ENCODE results near the gene ANGPTL8. TPM values are rescaled to one million over a fixed set of nuclear protein-coding genes. Genes with fewer than 3 reads are reported as not detected.

The ANGPTL8 gene
- polyA plus RNA-seq, 2 donors = 0.15 TPM; not detected in 1

- Histone ChIP-seq H3K36me3 (ENCODE audit: control insufficient read depth in 2 of 2, insufficient read depth in 2 of 2, low read length in 1 of 2) (no peaks in the 10 kb centered on the region), H3K27ac (ENCODE audit: low read depth in 2 of 2, low read length in 1 of 2) (no peak overlapping the region), H3K4me3 (ENCODE audit: low read depth in 1 of 2, low read length in 2 of 2) (no peak overlapping the region), H3K4me1 (ENCODE audit: control insufficient read depth in 2 of 2, insufficient read depth in 2 of 2, low read length in 1 of 2) (no peaks in the 10 kb centered on the region), H3K9me3 (ENCODE audit: control insufficient read depth in 2 of 2, insufficient read depth in 1 of 2, low read depth in 1 of 2, low read length in 1 of 2) (no peaks in the 10 kb centered on the region), H3K27me3 (ENCODE audit: control insufficient read depth in 1 of 2, insufficient read depth in 2 of 2, low read length in 2 of 2) (no peaks in the 10 kb centered on the region)
- WGBS, 2 donors = 72 to 74% methylated on average over 5 of the region's 5 CpGs
Observed at GRCh38 chr19:11279505-11280236, 40.3 kb downstream of the ANGPTL8 start.

GRCh38 chr19:11281356-11282049 is 42.1 kb downstream of the ANGPTL8 start:
- no peaks in the 10 kb centered on the region for H3K9me3 ChIP-seq (ENCODE audit: control insufficient read depth in 2 of 2, insufficient read depth in 1 of 2, low read depth in 1 of 2, low read length in 1 of 2)
- WGBS, 2 donors = 46 to 57% methylated on average over 11 of the region's 11 CpGs
- no peaks in the 10 kb centered on the region for H3K36me3 ChIP-seq (ENCODE audit: control insufficient read depth in 2 of 2, insufficient read depth in 2 of 2, low read length in 1 of 2)
- H3K4me3 ChIP-seq (ENCODE audit: low read depth in 1 of 2, low read length in 2 of 2) = no peak overlapping the region
- H3K4me1 ChIP-seq (ENCODE audit: control insufficient read depth in 2 of 2, insufficient read depth in 2 of 2, low read length in 1 of 2) = no peaks in the 10 kb centered on the region
- H3K27me3 ChIP-seq (ENCODE audit: control insufficient read depth in 1 of 2, insufficient read depth in 2 of 2, low read length in 2 of 2) = no peaks in the 10 kb centered on the region
- no peak overlapping the region for H3K27ac ChIP-seq (ENCODE audit: low read depth in 2 of 2, low read length in 1 of 2)

GRCh38 chr19:11284515-11284914 is 45.1 kb downstream of the ANGPTL8 start:
- 68 to 69% methylated on average over 6 of the region's 6 CpGs for WGBS, 2 donors
- Histone ChIP-seq H3K27me3 (ENCODE audit: control insufficient read depth in 1 of 2, insufficient read depth in 2 of 2, low read length in 2 of 2) (no peaks in the 10 kb centered on the region), H3K9me3 (ENCODE audit: control insufficient read depth in 2 of 2, insufficient read depth in 1 of 2, low read depth in 1 of 2, low read length in 1 of 2) (no peaks in the 10 kb centered on the region), H3K4me3 (ENCODE audit: low read depth in 1 of 2, low read length in 2 of 2) (no peak overlapping the region), H3K27ac (ENCODE audit: low read depth in 2 of 2, low read length in 1 of 2) (no peak overlapping the region), H3K36me3 (ENCODE audit: control insufficient read depth in 2 of 2, insufficient read depth in 2 of 2, low read length in 1 of 2) (no peaks in the 10 kb centered on the region), H3K4me1 (ENCODE audit: control insufficient read depth in 2 of 2, insufficient read depth in 2 of 2, low read length in 1 of 2) (no peaks in the 10 kb centered on the region)

- Histone ChIP-seq H3K27me3 (ENCODE audit: control insufficient read depth in 1 of 2, insufficient read depth in 2 of 2, low read length in 2 of 2) (no peaks in the 10 kb centered on the region), H3K27ac (ENCODE audit: low read depth in 2 of 2, low read length in 1 of 2) (no peak overlapping the region), H3K4me1 (ENCODE audit: control insufficient read depth in 2 of 2, insufficient read depth in 2 of 2, low read length in 1 of 2) (no peaks in the 10 kb centered on the region), H3K4me3 (ENCODE audit: low read depth in 1 of 2, low read length in 2 of 2) (no peak overlapping the region), H3K9me3 (ENCODE audit: control insufficient read depth in 2 of 2, insufficient read depth in 1 of 2, low read depth in 1 of 2, low read length in 1 of 2) (no peaks in the 10 kb centered on the region), H3K36me3 (ENCODE audit: control insufficient read depth in 2 of 2, insufficient read depth in 2 of 2, low read length in 1 of 2) (no peaks in the 10 kb centered on the region)
- 50 to 58% methylated on average over 6 of the region's 6 CpGs for WGBS, 2 donors
Observed at GRCh38 chr19:11286312-11286974, 47.0 kb downstream of the ANGPTL8 start.

- H3K36me3 ChIP-seq (ENCODE audit: control insufficient read depth in 2 of 2, insufficient read depth in 2 of 2, low read length in 1 of 2) = no peaks in the 10 kb centered on the region
- H3K27ac ChIP-seq (ENCODE audit: low read depth in 2 of 2, low read length in 1 of 2) = no peak overlapping the region
- H3K4me1 ChIP-seq (ENCODE audit: control insufficient read depth in 2 of 2, insufficient read depth in 2 of 2, low read length in 1 of 2) = peaks cover 0 to under 1% of the 10 kb centered on the region in 2 donors
- no peak overlapping the region for H3K4me3 ChIP-seq (ENCODE audit: low read depth in 1 of 2, low read length in 2 of 2)
- WGBS, 2 donors = 68 to 76% methylated on average over 7 of the region's 7 CpGs
- H3K9me3 ChIP-seq (ENCODE audit: control insufficient read depth in 2 of 2, insufficient read depth in 1 of 2, low read depth in 1 of 2, low read length in 1 of 2) = no peaks in the 10 kb centered on the region
- no peaks in the 10 kb centered on the region for H3K27me3 ChIP-seq (ENCODE audit: control insufficient read depth in 1 of 2, insufficient read depth in 2 of 2, low read length in 2 of 2)
Observed at GRCh38 chr19:11288349-11288748, 48.9 kb downstream of the ANGPTL8 start.

GRCh38 chr19:11290256-11290655 is 50.8 kb downstream of the ANGPTL8 start:
- WGBS, 2 donors = 81 to 86% methylated on average over 4 of the region's 4 CpGs
- H3K4me3 ChIP-seq (ENCODE audit: low read depth in 1 of 2, low read length in 2 of 2) = no peak overlapping the region
- no peak overlapping the region for H3K27ac ChIP-seq (ENCODE audit: low read depth in 2 of 2, low read length in 1 of 2)
- H3K9me3 ChIP-seq (ENCODE audit: control insufficient read depth in 2 of 2, insufficient read depth in 1 of 2, low read depth in 1 of 2, low read length in 1 of 2) = no peaks in the 10 kb centered on the region
- H3K4me1 ChIP-seq (ENCODE audit: control insufficient read depth in 2 of 2, insufficient read depth in 2 of 2, low read length in 1 of 2) = peaks cover 0 to 2% of the 10 kb centered on the region in 2 donors
- H3K36me3 ChIP-seq (ENCODE audit: control insufficient read depth in 2 of 2, insufficient read depth in 2 of 2, low read length in 1 of 2) = no peaks in the 10 kb centered on the region
- no peaks in the 10 kb centered on the region for H3K27me3 ChIP-seq (ENCODE audit: control insufficient read depth in 1 of 2, insufficient read depth in 2 of 2, low read length in 2 of 2)

GRCh38 chr19:11291415-11291814 is 52.0 kb downstream of the ANGPTL8 start:
- 94 to 96% methylated on average over 7 of the region's 7 CpGs for WGBS, 2 donors
- H3K4me3 ChIP-seq (ENCODE audit: low read depth in 1 of 2, low read length in 2 of 2) = no peak overlapping the region
- no peak overlapping the region for H3K27ac ChIP-seq (ENCODE audit: low read depth in 2 of 2, low read length in 1 of 2)
- no peaks in the 10 kb centered on the region for H3K27me3 ChIP-seq (ENCODE audit: control insufficient read depth in 1 of 2, insufficient read depth in 2 of 2, low read length in 2 of 2)
- no peaks in the 10 kb centered on the region for H3K9me3 ChIP-seq (ENCODE audit: control insufficient read depth in 2 of 2, insufficient read depth in 1 of 2, low read depth in 1 of 2, low read length in 1 of 2)
- H3K36me3 ChIP-seq (ENCODE audit: control insufficient read depth in 2 of 2, insufficient read depth in 2 of 2, low read length in 1 of 2) = no peaks in the 10 kb centered on the region
- H3K4me1 ChIP-seq (ENCODE audit: control insufficient read depth in 2 of 2, insufficient read depth in 2 of 2, low read length in 1 of 2) = peaks cover 0 to 2% of the 10 kb centered on the region in 2 donors

Other genes starting within 250 kb of the ANGPTL8 start
- gene LDLR, start 150.2 kb upstream of the ANGPTL8 start, polyA plus RNA-seq = 10 to 100 TPM; 51.9 to 66.7 TPM
- 10 to 100 TPM in 1 of 2 donors, 1 to 10 TPM in 1; 3.7 to 11.4 TPM for gene SPC24, start 83.8 kb upstream of the ANGPTL8 start, polyA plus RNA-seq
- gene KANK2, start 42.1 kb upstream of the ANGPTL8 start, polyA plus RNA-seq = 10 to 100 TPM; 33.1 to 53.9 TPM
- 10 to 100 TPM; 25.8 to 53.5 TPM for gene DOCK6, start 22.9 kb downstream of the ANGPTL8 start, polyA plus RNA-seq
- gene TSPAN16, start 56.5 kb downstream of the ANGPTL8 start, polyA plus RNA-seq = not detected
- gene RAB3D, start 100.0 kb downstream of the ANGPTL8 start, polyA plus RNA-seq = 10 to 100 TPM; 21.7 to 25.7 TPM
- gene TMEM205, start 106.6 kb downstream of the ANGPTL8 start, polyA plus RNA-seq = 10 to 100 TPM; 39.8 to 67.1 TPM
- 10 to 100 TPM; 22.5 to 47.6 TPM for gene CCDC159, start 106.9 kb downstream of the ANGPTL8 start, polyA plus RNA-seq
- 1 to 10 TPM; 7.3 to 8.6 TPM for gene PLPPR2, start 115.8 kb downstream of the ANGPTL8 start, polyA plus RNA-seq
- gene SWSAP1, start 135.0 kb downstream of the ANGPTL8 start, polyA plus RNA-seq = 1 to 10 TPM; 2.2 to 2.8 TPM
- gene EPOR, start 144.7 kb downstream of the ANGPTL8 start, polyA plus RNA-seq = 1 to 10 TPM; 1.2 to 1.4 TPM
- gene RGL3, start 179.7 kb downstream of the ANGPTL8 start, polyA plus RNA-seq = 1 to 10 TPM in 1 of 2 donors, under 1 TPM in 1; 0.87 to 3.6 TPM
- under 1 TPM; 0.06 to 0.20 TPM for gene ODAD3, start 195.5 kb downstream of the ANGPTL8 start, polyA plus RNA-seq
- 10 to 100 TPM; 76.7 to 86.9 TPM for gene PRKCSH, start 196.0 kb downstream of the ANGPTL8 start, polyA plus RNA-seq
- gene ELAVL3, start 241.4 kb downstream of the ANGPTL8 start, polyA plus RNA-seq = not detected